Measurements from ENCODE around the gene SNED1.

GRCh38 chr2:241094172-241094571 is 95.8 kb downstream of the SNED1 start:
- no peak for TF ChIP-seq CTCF (IDR thresholded peaks at IDR 0.05)
- TF ChIP-seq POLR2A (IDR thresholded peaks at IDR 0.05) = no peak
- no peak for TF ChIP-seq EP300 (IDR thresholded peaks at IDR 0.05)
- no peak for TF ChIP-seq POLR2AphosphoS5 (IDR thresholded peaks at IDR 0.05)
